Measurements from ENCODE around the gene OAS1. TPM values are rescaled to one million over a fixed set of nuclear protein-coding genes. Genes with fewer than 3 reads are reported as not detected.

Gene OAS1
- total RNA-seq: 7.1 and 31.3 TPM in 2 replicates

GRCh38 chr12:112906712-112907414 is at the start of gene OAS1:
OAS1 (plus strand) TSS chr12:112906962; CDS start chr12:112907040, 78 bp downstream.

GRCh38 chr12:112937741-112938719 is 31.3 kb downstream of the OAS1 start, which contains the start of gene OAS3:
OAS3 (plus strand) TSS chr12:112938474; CDS start chr12:112938531, 57 bp downstream.

Other genes with a start within 250 kb of the OAS1 start
- not detected in 2 replicates for gene RPH3A, start 115.2 kb upstream of the OAS1 start, total RNA-seq
- 15.1 and 18.8 TPM in 2 replicates for gene OAS3, start 31.5 kb downstream of the OAS1 start, total RNA-seq
- gene OAS2, start 71.6 kb downstream of the OAS1 start, total RNA-seq: 16.5 and 19.6 TPM in 2 replicates
- gene DTX1, start 149.8 kb downstream of the OAS1 start, total RNA-seq: 0.16 and 1.2 TPM in 2 replicates
- gene RASAL1, start 228.8 kb downstream of the OAS1 start, total RNA-seq: not detected in 2 replicates
- gene CFAP73, start 242.8 kb downstream of the OAS1 start, total RNA-seq: not detected in 2 replicates